ENCODE measurements around the gene OR4D6. TPM values are rescaled to one million over a fixed set of nuclear protein-coding genes. Genes with fewer than 3 reads are reported as not detected.

OR4D6 gene
- total and polyA plus RNA-seq, 9 donors, result not detected

DNA sequence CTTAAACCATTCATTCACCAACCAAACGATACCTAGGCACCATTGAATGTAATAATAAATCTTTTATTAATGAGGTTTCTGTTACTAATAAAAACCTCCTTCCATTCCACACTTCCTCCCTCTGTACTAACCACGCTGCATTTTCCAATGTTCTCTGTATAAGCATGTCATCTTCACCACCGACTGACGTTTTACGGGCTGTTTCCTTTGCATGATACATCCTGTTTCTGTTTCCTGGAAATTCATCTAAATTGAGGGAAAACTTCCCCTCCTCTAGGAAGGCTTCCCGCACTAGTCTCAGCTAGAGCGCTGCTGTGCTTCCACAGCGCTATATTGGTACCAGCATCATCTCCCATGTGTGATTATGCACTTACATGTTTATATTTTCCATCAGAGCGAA, 18.4 kb downstream of the OR4D6 start:
- no peaks in the 10 kb centered on the region for H3K36me3 ChIP-seq
- TF ChIP-seq POLR2A (IDR thresholded peaks at IDR 0.05) (no peak), EP300 (IDR thresholded peaks at IDR 0.05) (no peak)
- TF ChIP-seq, protein P1, sequence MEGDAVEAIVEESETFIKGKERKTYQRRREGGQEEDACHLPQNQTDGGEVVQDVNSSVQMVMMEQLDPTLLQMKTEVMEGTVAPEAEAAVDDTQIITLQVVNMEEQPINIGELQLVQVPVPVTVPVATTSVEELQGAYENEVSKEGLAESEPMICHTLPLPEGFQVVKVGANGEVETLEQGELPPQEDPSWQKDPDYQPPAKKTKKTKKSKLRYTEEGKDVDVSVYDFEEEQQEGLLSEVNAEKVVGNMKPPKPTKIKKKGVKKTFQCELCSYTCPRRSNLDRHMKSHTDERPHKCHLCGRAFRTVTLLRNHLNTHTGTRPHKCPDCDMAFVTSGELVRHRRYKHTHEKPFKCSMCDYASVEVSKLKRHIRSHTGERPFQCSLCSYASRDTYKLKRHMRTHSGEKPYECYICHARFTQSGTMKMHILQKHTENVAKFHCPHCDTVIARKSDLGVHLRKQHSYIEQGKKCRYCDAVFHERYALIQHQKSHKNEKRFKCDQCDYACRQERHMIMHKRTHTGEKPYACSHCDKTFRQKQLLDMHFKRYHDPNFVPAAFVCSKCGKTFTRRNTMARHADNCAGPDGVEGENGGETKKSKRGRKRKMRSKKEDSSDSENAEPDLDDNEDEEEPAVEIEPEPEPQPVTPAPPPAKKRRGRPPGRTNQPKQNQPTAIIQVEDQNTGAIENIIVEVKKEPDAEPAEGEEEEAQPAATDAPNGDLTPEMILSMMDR (IDR thresholded peaks at IDR 0.05), result no peak
- H3K27me3 ChIP-seq, result no peaks in the 10 kb centered on the region
- H3K27ac ChIP-seq, result no peak overlapping the region
- H3K4me1 ChIP-seq (ENCODE audit: insufficient read depth), result no peaks in the 10 kb centered on the region
- no peak overlapping the region for H3K4me3 ChIP-seq
- H3K9me3 ChIP-seq, result no peaks in the 10 kb centered on the region
- WGBS, 3 donors, result 71 to 74% (median 73%) methylated on average over 9 of the region's 9 CpGs
- DNase-seq, result no peak
- intact Hi-C loops (cut with DNase I), result no loop called here

DNA sequence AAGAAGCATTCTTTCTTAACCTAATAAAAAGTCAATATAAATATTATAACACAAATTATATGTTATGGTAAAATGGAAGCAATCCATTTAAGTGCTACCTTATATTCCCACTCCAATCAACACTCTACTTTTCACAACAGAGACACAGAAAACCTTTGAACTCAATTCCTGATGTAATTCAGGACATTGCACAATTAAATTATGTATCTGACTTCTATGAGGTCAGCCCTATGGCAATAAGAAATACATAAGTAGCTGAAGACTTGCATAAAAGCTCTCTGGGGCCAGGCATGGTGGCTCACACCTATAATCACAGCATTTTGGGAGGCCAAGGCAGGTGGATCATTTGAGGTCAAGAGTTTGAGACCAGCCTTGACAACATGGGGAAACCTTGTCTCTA, 23.1 kb downstream of the OR4D6 start:
- Histone ChIP-seq H3K4me1 (ENCODE audit: insufficient read depth) (no peaks in the 10 kb centered on the region), H3K4me3 (no peak overlapping the region), H3K9me3 (no peaks in the 10 kb centered on the region), H3K27me3 (no peaks in the 10 kb centered on the region), H3K27ac (no peak overlapping the region), H3K36me3 (no peaks in the 10 kb centered on the region)
- no peak for DNase-seq
- TF ChIP-seq EP300 (IDR thresholded peaks at IDR 0.05) (no peak), POLR2A (IDR thresholded peaks at IDR 0.05) (no peak)
- TF ChIP-seq, protein P1 (IDR thresholded peaks at IDR 0.05), result no peak
- intact Hi-C loops (cut with DNase I), result no loop called here

GRCh38 chr11:59480359-59480758, 23.6 kb downstream of the OR4D6 start:
- Histone ChIP-seq H3K27me3 (no peaks in the 10 kb centered on the region), H3K36me3 (no peaks in the 10 kb centered on the region), H3K4me1 (ENCODE audit: insufficient read depth) (no peaks in the 10 kb centered on the region), H3K27ac (no peak overlapping the region), H3K4me3 (no peak overlapping the region), H3K9me3 (no peaks in the 10 kb centered on the region)
- 76 to 86% (median 82%) methylated on average over 3 of the region's 3 CpGs for WGBS, 3 donors
- no peak for DNase-seq
- intact Hi-C loops (cut with DNase I), result no loop called here
- TF ChIP-seq, protein P1 (IDR thresholded peaks at IDR 0.05), result no peak
- TF ChIP-seq EP300 (IDR thresholded peaks at IDR 0.05), result no peak
- TF ChIP-seq POLR2A (IDR thresholded peaks at IDR 0.05), result no peak

GRCh38 chr11:59501931-59502330, 45.2 kb downstream of the OR4D6 start:
- Histone ChIP-seq H3K9me3 (no peaks in the 10 kb centered on the region), H3K36me3 (no peaks in the 10 kb centered on the region), H3K27me3 (no peaks in the 10 kb centered on the region), H3K27ac (no peak overlapping the region), H3K4me1 (ENCODE audit: insufficient read depth) (no peaks in the 10 kb centered on the region), H3K4me3 (no peak overlapping the region)
- TF ChIP-seq, protein P1 (IDR thresholded peaks at IDR 0.05), result no peak
- TF ChIP-seq EP300 (IDR thresholded peaks at IDR 0.05), result no peak
- no peak for TF ChIP-seq POLR2A (IDR thresholded peaks at IDR 0.05)
- 38 to 92% (median 46%) methylated on average over 1 of the region's 1 CpG for WGBS, 3 donors
- intact Hi-C loops (cut with DNase I), result no loop called here
- no peak for DNase-seq

GRCh38 chr11:59503276-59503675, 46.5 kb downstream of the OR4D6 start, which contains the start of gene OR4D11:
Gene OR4D11, plus strand, starts transcription at chr11:59503576. Its CDS starts 0 bp downstream, at chr11:59503576.
- H3K4me1 ChIP-seq (ENCODE audit: insufficient read depth), result no peaks in the 10 kb centered on the region
- intact Hi-C loops (cut with DNase I), result no loop called here
- no peak within 1 kb of the TSS for H3K4me3 ChIP-seq
- H3K36me3 ChIP-seq, result no peaks in the 10 kb centered on the region
- no peaks in the 10 kb centered on the region for H3K9me3 ChIP-seq
- no peaks in the 10 kb centered on the region for H3K27me3 ChIP-seq
- DNase-seq, result no peak
- TF ChIP-seq, protein P1 (IDR thresholded peaks at IDR 0.05), result no peak
- TF ChIP-seq EP300 (IDR thresholded peaks at IDR 0.05), result no peak
- no peak for TF ChIP-seq POLR2A (IDR thresholded peaks at IDR 0.05)
- no peak within 1 kb of the TSS for H3K27ac ChIP-seq
